ENCODE data around the gene FOXF2. TPM values are rescaled to one million over a fixed set of nuclear protein-coding genes. Genes with fewer than 3 reads are reported as not detected.
"Not testable (repeated sequence)": the region's sequence is repeated elsewhere in the genome, so short reads cannot be mapped to it uniquely, and the experiment has no call there.

The FOXF2 gene
- not detected in 2 replicates for polyA plus RNA-seq (2014; cell fraction: cytosol; rRNA removed)
- polyA plus RNA-seq (2014; cell fraction: nucleus; rRNA removed), result not detected in 2 replicates

- no peak for DNase-seq (ENCODE audit: low spot score)
These were observed at the start of gene FOXF2 for GRCh38 chr6:1389369-1390132. Gene FOXF2 (plus strand): TSS chr6:1389576. CDS start chr6:1389948, 372 bp downstream.

- DNase-seq (ENCODE audit: low spot score), result no peak
These were observed 43.3 kb upstream of the FOXF2 start for GRCh38 chr6:1346101-1346500.

- no peak for DNase-seq (ENCODE audit: low spot score)
These were observed 42.8 kb upstream of the FOXF2 start for GRCh38 chr6:1346558-1347091.

- no peak for DNase-seq (ENCODE audit: low spot score)
These were observed 42.2 kb upstream of the FOXF2 start for GRCh38 chr6:1347161-1347560.

- DNase-seq (ENCODE audit: low spot score), result no peak
These were observed 40.7 kb upstream of the FOXF2 start for GRCh38 chr6:1348675-1349074.

GRCh38 chr6:1349655-1350054 lies 39.7 kb upstream of the FOXF2 start:
- DNase-seq (ENCODE audit: low spot score), result no peak

GRCh38 chr6:1351381-1352008 lies 37.9 kb upstream of the FOXF2 start:
- no peak for DNase-seq (ENCODE audit: low spot score)

GRCh38 chr6:1355068-1355467 lies 34.3 kb upstream of the FOXF2 start:
- DNase-seq (ENCODE audit: low spot score), result not testable (repeated sequence)

- DNase-seq (ENCODE audit: low spot score), result not testable (repeated sequence)
These were observed 27.7 kb upstream of the FOXF2 start for GRCh38 chr6:1361717-1362116.

- no peak for DNase-seq (ENCODE audit: low spot score)
These were observed 26.7 kb upstream of the FOXF2 start for GRCh38 chr6:1362643-1363042.

GRCh38 chr6:1363298-1363697 lies 26.1 kb upstream of the FOXF2 start:
- DNase-seq (ENCODE audit: low spot score), result no peak

- DNase-seq (ENCODE audit: low spot score), result no peak
These were observed 25.4 kb upstream of the FOXF2 start for GRCh38 chr6:1363729-1364572.

GRCh38 chr6:1364791-1365190 lies 24.6 kb upstream of the FOXF2 start:
- DNase-seq (ENCODE audit: low spot score), result no peak

- no peak for DNase-seq (ENCODE audit: low spot score)
These were observed 23.7 kb upstream of the FOXF2 start for GRCh38 chr6:1365686-1366085.

GRCh38 chr6:1367771-1368170 lies 21.6 kb upstream of the FOXF2 start:
- DNase-seq (ENCODE audit: low spot score), result no peak

- DNase-seq (ENCODE audit: low spot score), result no peak
These were observed 20.4 kb upstream of the FOXF2 start for GRCh38 chr6:1368940-1369339.

GRCh38 chr6:1369695-1370094 lies 19.7 kb upstream of the FOXF2 start:
- DNase-seq (ENCODE audit: low spot score), result not testable (repeated sequence)

- DNase-seq (ENCODE audit: low spot score), result no peak
These were observed 17.4 kb upstream of the FOXF2 start for GRCh38 chr6:1371933-1372332.

GRCh38 chr6:1372690-1373089 lies 16.7 kb upstream of the FOXF2 start:
- no peak for DNase-seq (ENCODE audit: low spot score)

GRCh38 chr6:1376653-1377052 lies 12.7 kb upstream of the FOXF2 start:
- DNase-seq (ENCODE audit: low spot score), result no peak

- DNase-seq (ENCODE audit: low spot score), result no peak
These were observed 11.8 kb upstream of the FOXF2 start for GRCh38 chr6:1377526-1377925.

Data from SK-N-DZ (cell line).